Kidney (tissue), 14 donors: Measurements from ENCODE around the gene FGD3. TPM values are rescaled to one million over a fixed set of nuclear protein-coding genes. Genes with fewer than 3 reads are reported as not detected.

ENCODE experiments used
- DNase-seq, 5 donors: peaks; one replicate each; pipeline ENCODE4 v3.0.0-alpha.2; 2013 to 2020
- FAIRE-seq: peaks from 2 replicates; lab custom pipeline; 2012; peaks lifted over from hg19 to GRCh38; lab: Jason Lieb, UNC
- H3K27ac ChIP-seq, 2 donors: one replicate each; pipeline ENCODE4 v1.7.0; 2013; ENCODE audit warnings: low read depth in 2 of 2, low read length in 2 of 2, inconsistent platforms in 1 of 2
- H3K27me3 ChIP-seq: one replicate; pipeline ENCODE4 v1.7.1; 2013; ENCODE audit warnings: low read length, inconsistent platforms; ENCODE audit not compliant: control insufficient read depth, insufficient read depth
- H3K36me3 ChIP-seq, 3 donors: one replicate each; pipeline versions ENCODE4 v1.7.0 to v1.7.1; 2013; ENCODE audit warnings: low read length in 3 of 3, control low read depth in 1 of 3, inconsistent platforms in 1 of 3; ENCODE audit not compliant: insufficient read depth in 3 of 3, control insufficient read depth in 2 of 3
- H3K4me1 ChIP-seq, 3 donors: one replicate each; pipeline versions ENCODE4 v1.7.0 to v1.7.1; 2013; ENCODE audit warnings: low read length in 3 of 3, inconsistent platforms in 1 of 3, low read depth in 1 of 3; ENCODE audit not compliant: control insufficient read depth in 2 of 3, insufficient read depth in 2 of 3
- H3K4me3 ChIP-seq, 3 donors: one replicate each; pipeline versions ENCODE4 v1.7.0 to v1.8.1; 2013; ENCODE audit warnings: low read length in 3 of 3, control low read depth in 1 of 3, inconsistent platforms in 1 of 3
- H3K9ac ChIP-seq, 3 donors: one replicate each; pipeline versions ENCODE4 v1.7.0 to v1.7.1; 2013; ENCODE audit warnings: low read length in 3 of 3, control low read depth in 1 of 3, inconsistent platforms in 1 of 3
- H3K9me3 ChIP-seq, 3 donors: one replicate each; pipeline versions ENCODE4 v1.7.0 to v1.7.1; 2013; ENCODE audit warnings: low read length in 3 of 3, control low read depth in 1 of 3, inconsistent platforms in 1 of 3; ENCODE audit not compliant: control insufficient read depth in 2 of 3, insufficient read depth in 1 of 3
- CTCF ChIP-seq: IDR thresholded peaks from 3 replicates; pipeline ENCODE4 v1.5.1; 2012; ENCODE audit warnings: mild to moderate bottlenecking, moderate library complexity, borderline replicate concordance; ENCODE audit not compliant: insufficient read depth; ENCODE audit errors: extremely low read depth
- intact Hi-C: fragments of 100-400 bp; cut with DNase I; formaldehyde crosslinking; loops from one replicate; pipeline ENCODE4 v1.11.1; 2022
- polyA plus RNA-seq: library from polyadenylated mRNA; stranded (reverse); fragments of 350-450 nt; fragmentation: Illumina TruSeq; extraction: RNeasy Lipid Tissue Mini Kit (QIAGEN cat#74804); gene quantifications from one replicate; pipeline ENCODE4 v1.2.3, GENCODE V29; 2014; ENCODE audit warnings: low read depth, low replicate concordance; ENCODE audit not compliant: insufficient read depth
- total RNA-seq: library from RNA; stranded (reverse); fragmentation: NEBNext Ultra II Directional; extraction: Animal tissue kit (Norgen Biotek cat#: 25700); gene quantifications from one replicate; pipeline ENCODE4 v1.2.1, GENCODE V29; 2021
- donor health status: control.
- donor health status: control.
- donor health status: control.
- donor health status: control.
- donor health status: control.
- donor health status: DM: yes; HTN: yes; CAD: no.
- donor health status: Normal renal cell carcinoma (clear cell type).

The FGD3 gene
- total and polyA plus RNA-seq, 2 donors from 2014 or later: 7.4 to 12.1 TPM

- no peak overlapping the region for H3K4me3 ChIP-seq
- intact Hi-C loops: no loop called here
- no peak for FAIRE-seq
- no peaks in the 10 kb centered on the region for H3K27me3 ChIP-seq
- no peak overlapping the region for H3K9ac ChIP-seq
- no peak for DNase-seq
- H3K27ac ChIP-seq: no peak overlapping the region
- TF ChIP-seq CTCF: no peak
- no peaks in the 10 kb centered on the region for H3K9me3 ChIP-seq
- no peaks in the 10 kb centered on the region for H3K36me3 ChIP-seq
- H3K4me1 ChIP-seq: peaks cover 0 to 4% (median 0%) of the 10 kb centered on the region in 3 donors
Observed at GRCh38 chr9:93005876-93006275, 58.6 kb downstream of the FGD3 start.

GRCh38 chr9:93007529-93008058, 60.3 kb downstream of the FGD3 start:
- no peak for FAIRE-seq
- no peak for TF ChIP-seq CTCF
- H3K36me3 ChIP-seq: no peaks in the 10 kb centered on the region
- H3K4me3 ChIP-seq: no peak overlapping the region
- no peak overlapping the region for H3K9ac ChIP-seq
- no peaks in the 10 kb centered on the region for H3K9me3 ChIP-seq
- intact Hi-C loops: no loop called here
- DNase-seq: no peak
- no peaks in the 10 kb centered on the region for H3K27me3 ChIP-seq
- H3K4me1 ChIP-seq: peaks cover 0 to 4% (median 0%) of the 10 kb centered on the region in 3 donors
- H3K27ac ChIP-seq: no peak overlapping the region

- no peak for TF ChIP-seq CTCF
- H3K4me1 ChIP-seq: peaks cover 0 to 4% (median 0%) of the 10 kb centered on the region in 3 donors
- H3K27me3 ChIP-seq: no peaks in the 10 kb centered on the region
- no peaks in the 10 kb centered on the region for H3K36me3 ChIP-seq
- intact Hi-C loops: no loop called here
- FAIRE-seq (no peak), DNase-seq (no peak)
- no peak overlapping the region for H3K27ac ChIP-seq
- no peaks in the 10 kb centered on the region for H3K9me3 ChIP-seq
- no peak overlapping the region for H3K9ac ChIP-seq
- H3K4me3 ChIP-seq: no peak overlapping the region
Observed at GRCh38 chr9:93008457-93008856, 61.1 kb downstream of the FGD3 start.

GRCh38 chr9:93009337-93010015, 62.2 kb downstream of the FGD3 start:
- DNase-seq (peak in 1 of 5 donors; percentile 8), FAIRE-seq (no peak)
- Histone ChIP-seq H3K27ac (no peak overlapping the region), H3K4me3 (no peak overlapping the region), H3K9me3 (no peaks in the 10 kb centered on the region), H3K36me3 (no peaks in the 10 kb centered on the region), H3K9ac (no peak overlapping the region), H3K27me3 (no peaks in the 10 kb centered on the region), H3K4me1 (no peaks in the 10 kb centered on the region)
- TF ChIP-seq CTCF: no peak
- intact Hi-C loops: no loop called here
